Measurements from ENCODE around the gene ATAD3C.
"Not testable (repeated sequence)": the region's sequence is repeated elsewhere in the genome, so short reads cannot be mapped to it uniquely, and the experiment has no call there.

ATAD3C gene

DNA sequence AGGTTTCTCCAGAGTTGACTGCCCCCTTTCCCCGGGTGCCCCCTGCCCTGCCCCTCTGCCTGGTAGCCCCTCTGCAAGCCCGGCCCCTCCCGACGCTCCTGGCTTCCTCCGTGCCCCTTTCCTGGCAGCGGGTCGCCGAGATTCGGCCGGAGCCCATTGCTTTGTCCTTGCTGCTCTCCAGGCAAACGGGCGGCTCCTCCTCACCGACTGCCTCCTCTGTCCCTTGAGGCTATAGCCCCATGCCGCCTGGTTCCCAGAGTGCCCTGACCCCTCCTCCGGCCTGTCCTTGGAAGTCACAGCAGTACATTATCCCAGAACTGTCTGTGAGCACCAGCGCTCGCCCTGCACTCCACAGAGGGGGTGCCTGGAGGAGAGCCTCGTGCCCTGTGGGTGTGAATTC lies 64.2 kb downstream of the ATAD3C start:
- DNase-seq, result not testable (repeated sequence)

DNA sequence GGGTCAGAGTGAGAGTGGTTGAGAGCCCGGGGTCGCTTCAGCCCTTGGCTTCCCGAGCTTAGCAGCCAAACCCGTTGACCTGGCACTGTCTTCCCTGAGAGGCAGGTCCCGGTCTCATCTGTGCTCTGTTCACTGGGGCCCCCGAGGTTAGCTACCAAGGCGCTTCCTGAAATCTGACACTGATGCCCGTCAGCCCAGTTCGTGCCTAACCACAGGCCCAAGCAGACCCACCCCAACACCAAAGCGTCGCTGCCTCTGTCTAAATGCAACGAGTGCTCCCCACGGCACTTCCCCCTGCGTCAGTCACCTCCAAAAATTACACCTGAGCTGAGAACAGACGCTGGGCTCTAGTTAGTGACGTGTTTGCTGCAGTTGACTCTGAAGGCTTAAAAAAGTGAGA lies 64.9 kb downstream of the ATAD3C start:
- not testable (repeated sequence) for DNase-seq

DNA sequence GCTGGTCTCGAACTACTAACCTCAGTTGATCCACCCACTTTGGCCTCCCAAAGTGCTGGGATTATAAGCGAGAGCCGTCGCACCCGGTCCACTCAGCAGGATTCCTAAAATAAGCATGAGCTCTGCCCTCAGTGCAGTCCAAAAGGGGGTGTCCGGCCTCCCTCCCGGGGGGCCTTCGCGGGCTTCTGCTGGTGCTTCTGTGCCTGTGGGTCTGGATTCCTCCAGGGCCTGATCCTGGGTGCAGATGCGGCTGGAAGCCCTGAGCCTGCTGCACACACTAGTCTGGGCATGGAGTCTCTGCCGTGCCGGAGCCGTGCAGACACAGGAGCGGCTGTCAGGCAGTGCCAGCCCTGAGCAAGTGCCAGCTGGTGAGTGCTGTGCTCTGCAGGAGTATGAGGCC lies 67.4 kb downstream of the ATAD3C start:
- not testable (repeated sequence) for DNase-seq

DNA sequence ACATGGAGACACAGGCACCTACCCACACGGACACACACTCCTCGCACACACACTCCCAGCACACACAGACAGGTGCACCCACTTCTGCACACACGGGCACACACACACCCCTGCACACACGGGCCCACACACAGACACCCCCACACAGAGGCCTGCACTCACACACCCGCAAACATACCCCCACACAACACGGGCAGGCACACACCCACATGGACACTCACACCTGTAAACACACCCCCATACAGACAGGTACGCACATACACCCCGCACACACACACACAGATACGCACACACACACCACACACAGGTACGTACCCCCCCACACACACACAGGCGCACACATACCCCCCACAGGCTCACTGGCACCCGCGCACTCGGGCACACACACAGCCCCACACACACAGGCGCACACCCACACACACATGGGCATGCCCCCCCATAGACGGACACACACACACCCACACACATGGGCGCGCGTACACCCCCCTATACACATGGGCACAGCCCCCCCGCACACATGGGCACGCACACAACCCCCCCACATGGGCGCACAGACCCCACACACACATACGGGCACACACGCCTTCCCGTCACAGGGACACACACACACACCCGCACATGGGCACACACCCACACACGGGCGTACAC lies 68.6 kb downstream of the ATAD3C start:
- no peak for DNase-seq

DNA sequence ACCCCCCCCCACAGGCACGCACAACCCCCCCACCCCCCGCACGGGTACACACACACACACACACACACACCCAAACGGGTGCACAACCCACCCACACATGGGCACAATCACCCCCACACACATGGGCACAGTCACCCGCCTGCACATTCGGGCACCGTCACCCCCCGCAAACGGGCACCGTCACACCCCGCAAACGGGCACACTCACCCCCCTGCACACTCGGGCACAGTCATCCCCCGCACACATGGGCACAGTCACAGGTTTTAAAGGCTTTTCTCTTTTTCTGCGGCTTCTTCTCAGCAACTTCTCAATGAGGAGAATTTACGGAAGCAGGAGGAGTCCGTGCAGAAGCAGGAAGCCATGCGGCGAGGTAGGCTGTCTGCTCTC lies 69.1 kb downstream of the ATAD3C start:
- DNase-seq, result not testable (repeated sequence)

All from hematopoietic multipotent progenitor cell treated with erythropoietin and hydrocortisone succinate and interleukin-3 and kit ligand, for 8 days (in vitro differentiated cells).